Epithelial cell of esophagus (primary cell): ENCODE data around the gene SORCS2.
A peak's percentile ranks its signal among the peaks of the same experiment; 100 is the strongest.

ENCODE experiments used
- DNase-seq: peaks from one replicate; pipeline ENCODE4 v3.0.0; 2010; ENCODE audit warnings: low read depth
- H3K4me3 ChIP-seq: 2 replicates; pipeline ENCODE4 v1.5.1; 2011; ENCODE audit warnings: mild to moderate bottlenecking, low read length, control low read depth
- CTCF ChIP-seq: IDR thresholded peaks from 2 replicates; pipeline ENCODE4 v1.5.1; 2011; ENCODE audit warnings: low read depth, mild to moderate bottlenecking, low read length, control low read depth, inconsistent platforms; ENCODE audit not compliant: insufficient read depth; ENCODE audit errors: missing control alignments

Gene SORCS2

GRCh38 chr4:7546152-7546808 is 353.9 kb downstream of the SORCS2 start:
- TF ChIP-seq CTCF: no peak
- DNase-seq: no peak

GRCh38 chr4:7546809-7547367 is 354.6 kb downstream of the SORCS2 start:
- no peak overlapping the region for H3K4me3 ChIP-seq
- no peak for DNase-seq
- no peak for TF ChIP-seq CTCF

More at GRCh38 chr4:7546152-7546808, 353.9 kb downstream of the SORCS2 start:
- H3K4me3 ChIP-seq: no peak overlapping the region

- H3K4me3 ChIP-seq: no peak overlapping the region
- DNase-seq: peak; percentile 9
- TF ChIP-seq CTCF: no peak
These were observed 355.2 kb downstream of the SORCS2 start for GRCh38 chr4:7547368-7548040.

- H3K4me3 ChIP-seq: no peak overlapping the region
- TF ChIP-seq CTCF: no peak
- no peak for DNase-seq
These were observed 357.5 kb downstream of the SORCS2 start for GRCh38 chr4:7549866-7550265.

GRCh38 chr4:7552466-7552865 is 360.1 kb downstream of the SORCS2 start:
- DNase-seq: no peak
- TF ChIP-seq CTCF: no peak

GRCh38 chr4:7553280-7553679 is 360.9 kb downstream of the SORCS2 start:
- no peak for TF ChIP-seq CTCF
- no peak overlapping the region for H3K4me3 ChIP-seq

More at GRCh38 chr4:7552466-7552865, 360.1 kb downstream of the SORCS2 start:
- no peak overlapping the region for H3K4me3 ChIP-seq

More at GRCh38 chr4:7553280-7553679, 360.9 kb downstream of the SORCS2 start:
- no peak for DNase-seq
